ENCODE data around the gene CD99. TPM values are rescaled to one million over a fixed set of nuclear protein-coding genes. Genes with fewer than 3 reads are reported as not detected.
"Not testable (repeated sequence)": the region's sequence is repeated elsewhere in the genome, so short reads cannot be mapped to it uniquely, and the experiment has no call there.

The CD99 gene
- total RNA-seq, 2 experiments from 2014 or later, result 205 to 215 TPM

GRCh38 chrX:2755163-2755715, 64.1 kb downstream of the CD99 start:
- H3K4me1 Mint-ChIP-seq (ENCODE audit: low read depth); H3K36me3 Mint-ChIP-seq (ENCODE audit: low read depth); H3K4me3 Mint-ChIP-seq; H3K27me3 Mint-ChIP-seq (ENCODE audit: low read depth); H3K27ac Mint-ChIP-seq; intact Hi-C loops (cut with micrococcal nuclease); CTCF ChIA-PET; DNase-seq; H3K9me3 Mint-ChIP-seq: not testable (repeated sequence)

- intact Hi-C loops (cut with micrococcal nuclease), result no loop called here
- H3K4me3 Mint-ChIP-seq, result no peak overlapping the region
- H3K9me3 Mint-ChIP-seq, result no peaks in the 10 kb centered on the region
- no peak overlapping the region for H3K27ac Mint-ChIP-seq
- no peak for DNase-seq
- no peaks in the 10 kb centered on the region for H3K36me3 Mint-ChIP-seq (ENCODE audit: low read depth)
- H3K4me1 Mint-ChIP-seq (ENCODE audit: low read depth), result peaks cover 7% of the 10 kb centered on the region
- peaks cover 7% of the 10 kb centered on the region for H3K27me3 Mint-ChIP-seq (ENCODE audit: low read depth)
- CTCF ChIA-PET, result no interaction called here
These were observed 65.5 kb downstream of the CD99 start for GRCh38 chrX:2756548-2756947.

DNA sequence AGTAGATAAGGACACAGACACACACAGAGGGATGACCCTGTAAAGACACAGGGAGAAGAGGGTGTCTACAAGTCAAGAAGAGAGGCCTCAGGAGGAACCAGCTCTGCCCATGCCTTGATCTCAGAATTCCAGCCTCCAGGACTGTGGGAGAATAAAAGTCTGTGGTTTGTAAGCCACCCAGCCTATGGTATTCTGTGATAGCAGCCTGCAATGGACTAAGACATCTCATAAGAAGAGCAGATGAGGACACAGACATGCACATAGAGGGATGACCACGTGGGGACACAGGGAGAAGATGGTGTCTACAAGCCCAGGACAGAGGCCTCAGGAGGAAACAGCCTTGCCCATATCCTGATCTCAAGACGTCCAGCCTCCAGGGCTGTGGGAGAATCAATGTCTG, 70.2 kb downstream of the CD99 start:
- Mint-ChIP-seq H3K27ac (no peak overlapping the region), H3K36me3 (ENCODE audit: low read depth) (no peaks in the 10 kb centered on the region), H3K4me1 (ENCODE audit: low read depth) (peaks cover 13% of the 10 kb centered on the region), H3K27me3 (ENCODE audit: low read depth) (peaks cover 7% of the 10 kb centered on the region), H3K4me3 (no peak overlapping the region), H3K9me3 (no peaks in the 10 kb centered on the region)
- CTCF ChIA-PET, result no interaction called here
- intact Hi-C loops (cut with micrococcal nuclease), result no loop called here
- DNase-seq, result no peak

- intact Hi-C loops (cut with micrococcal nuclease); H3K27me3 Mint-ChIP-seq (ENCODE audit: low read depth); H3K36me3 Mint-ChIP-seq (ENCODE audit: low read depth); H3K4me3 Mint-ChIP-seq; DNase-seq; H3K27ac Mint-ChIP-seq; CTCF ChIA-PET; H3K4me1 Mint-ChIP-seq (ENCODE audit: low read depth); H3K9me3 Mint-ChIP-seq: not testable (repeated sequence)
These were observed 71.6 kb downstream of the CD99 start for GRCh38 chrX:2762671-2763070.

DNA sequence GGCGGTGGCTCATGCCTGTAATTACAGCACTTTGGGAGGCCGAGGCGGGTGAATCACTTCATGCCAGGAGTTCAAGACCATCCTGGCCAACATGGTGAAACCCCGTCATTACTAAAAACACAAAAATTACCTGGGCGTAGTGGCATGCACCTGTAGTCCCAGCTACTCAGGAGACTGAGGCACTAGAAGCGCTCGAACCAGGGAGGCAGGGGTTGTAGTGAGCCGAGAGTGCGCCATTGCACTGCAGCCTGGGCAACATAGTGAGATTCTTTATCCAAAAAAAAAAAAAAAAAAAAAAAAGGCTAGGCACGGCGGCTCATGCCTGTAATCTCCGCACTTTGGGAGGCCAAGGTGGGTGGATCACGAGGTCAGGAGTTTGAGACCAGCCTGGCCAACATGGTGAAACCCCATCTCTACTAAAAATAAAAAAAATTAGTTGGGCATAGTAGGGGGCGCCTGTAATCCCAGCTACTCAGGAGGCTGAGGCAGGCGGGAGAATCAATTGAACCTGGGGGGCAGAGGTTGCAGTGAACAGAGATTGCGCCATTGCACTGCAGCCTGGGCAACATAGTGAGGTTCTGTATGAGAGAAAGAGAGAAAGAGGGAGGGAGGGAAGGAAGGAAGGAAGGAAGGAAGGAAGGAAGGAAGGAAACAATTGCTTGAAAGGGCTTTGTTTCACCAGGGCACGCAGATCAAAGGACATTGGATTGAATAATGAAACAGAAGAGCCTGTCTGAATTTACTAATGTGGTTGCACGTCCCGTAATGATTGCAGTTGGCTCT, 73.9 kb downstream of the CD99 start:
- H3K9me3 Mint-ChIP-seq; H3K36me3 Mint-ChIP-seq (ENCODE audit: low read depth); H3K4me3 Mint-ChIP-seq; DNase-seq; CTCF ChIA-PET; intact Hi-C loops (cut with micrococcal nuclease); H3K27me3 Mint-ChIP-seq (ENCODE audit: low read depth); H3K4me1 Mint-ChIP-seq (ENCODE audit: low read depth); H3K27ac Mint-ChIP-seq: not testable (repeated sequence)

DNA sequence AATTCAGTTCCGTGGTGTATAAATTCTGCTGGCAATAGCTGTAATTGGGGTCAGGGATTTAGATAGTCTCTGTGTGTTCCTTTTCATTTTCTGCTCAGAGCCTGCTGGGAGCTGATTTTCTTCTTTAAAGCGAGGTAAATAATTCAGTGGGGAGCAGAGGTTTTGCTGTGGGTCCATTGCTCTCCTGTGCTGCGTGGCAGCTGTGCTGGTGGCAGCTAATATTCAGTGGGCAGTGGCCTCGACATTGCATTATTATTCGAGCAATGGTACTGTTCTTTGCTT, 74.4 kb downstream of the CD99 start:
- no peak overlapping the region for H3K27ac Mint-ChIP-seq
- H3K27me3 Mint-ChIP-seq (ENCODE audit: low read depth), result peaks cover 5% of the 10 kb centered on the region
- H3K36me3 Mint-ChIP-seq (ENCODE audit: low read depth), result no peaks in the 10 kb centered on the region
- H3K4me3 Mint-ChIP-seq, result no peak overlapping the region
- no peak for DNase-seq
- intact Hi-C loops (cut with micrococcal nuclease), result no loop called here
- peaks cover 7% of the 10 kb centered on the region for H3K4me1 Mint-ChIP-seq (ENCODE audit: low read depth)
- no peaks in the 10 kb centered on the region for H3K9me3 Mint-ChIP-seq
- CTCF ChIA-PET, result no interaction called here

DNA sequence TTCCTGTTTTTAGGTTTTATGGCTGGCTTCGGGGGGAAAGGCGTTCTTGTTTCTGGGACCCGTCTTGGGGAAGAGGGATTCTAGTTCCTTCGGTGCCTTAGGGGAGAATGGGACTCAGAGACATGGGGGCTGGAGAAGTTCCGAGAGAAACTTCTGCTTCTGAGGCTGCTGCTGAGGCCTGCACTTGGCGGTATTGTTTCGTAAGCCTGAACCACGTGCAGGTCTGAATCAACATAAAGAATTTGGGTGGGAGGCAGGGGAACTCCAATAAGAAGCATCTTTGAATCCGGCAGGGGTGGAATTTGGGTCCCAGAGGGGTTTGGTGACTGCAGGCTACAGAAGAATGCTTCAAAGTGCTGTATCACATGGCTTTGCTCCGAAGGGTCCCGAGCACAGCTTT, 75.8 kb downstream of the CD99 start:
- H3K36me3 Mint-ChIP-seq (ENCODE audit: low read depth), result peaks cover 3% of the 10 kb centered on the region
- peaks cover 7% of the 10 kb centered on the region for H3K4me1 Mint-ChIP-seq (ENCODE audit: low read depth)
- CTCF ChIA-PET, result no interaction called here
- peaks cover 9% of the 10 kb centered on the region for H3K27me3 Mint-ChIP-seq (ENCODE audit: low read depth)
- H3K27ac Mint-ChIP-seq, result no peak overlapping the region
- intact Hi-C loops (cut with micrococcal nuclease), result no loop called here
- no peak overlapping the region for H3K4me3 Mint-ChIP-seq
- H3K9me3 Mint-ChIP-seq, result no peaks in the 10 kb centered on the region
- DNase-seq, result no peak

GRCh38 chrX:2767631-2768455, 76.7 kb downstream of the CD99 start:
- Mint-ChIP-seq H3K9me3 (no peaks in the 10 kb centered on the region), H3K36me3 (ENCODE audit: low read depth) (peaks cover 3% of the 10 kb centered on the region), H3K4me1 (ENCODE audit: low read depth) (peaks cover 7% of the 10 kb centered on the region), H3K27me3 (ENCODE audit: low read depth) (peaks cover 9% of the 10 kb centered on the region), H3K4me3 (no peak overlapping the region), H3K27ac (no peak overlapping the region)
- CTCF ChIA-PET, result no interaction called here
- DNase-seq, result no peak
- intact Hi-C loops (cut with micrococcal nuclease), result no loop called here

GRCh38 chrX:2769615-2770014, 78.5 kb downstream of the CD99 start:
- H3K27me3 Mint-ChIP-seq (ENCODE audit: low read depth), result peaks cover 16% of the 10 kb centered on the region
- peaks cover 7% of the 10 kb centered on the region for H3K4me1 Mint-ChIP-seq (ENCODE audit: low read depth)
- DNase-seq, result no peak
- peaks cover 6% of the 10 kb centered on the region for H3K9me3 Mint-ChIP-seq
- CTCF ChIA-PET, result no interaction called here
- H3K27ac Mint-ChIP-seq, result no peak overlapping the region
- H3K36me3 Mint-ChIP-seq (ENCODE audit: low read depth), result peaks cover 3% of the 10 kb centered on the region
- no peak overlapping the region for H3K4me3 Mint-ChIP-seq
- intact Hi-C loops (cut with micrococcal nuclease), result no loop called here

- H3K27me3 Mint-ChIP-seq (ENCODE audit: low read depth), result peaks cover 22% of the 10 kb centered on the region
- DNase-seq; CTCF ChIA-PET; H3K4me1 Mint-ChIP-seq (ENCODE audit: low read depth); intact Hi-C loops (cut with micrococcal nuclease); H3K27ac Mint-ChIP-seq; H3K36me3 Mint-ChIP-seq (ENCODE audit: low read depth); H3K4me3 Mint-ChIP-seq; H3K9me3 Mint-ChIP-seq: not testable (repeated sequence)
These were observed 82.3 kb downstream of the CD99 start for GRCh38 chrX:2773166-2774055.

DNA sequence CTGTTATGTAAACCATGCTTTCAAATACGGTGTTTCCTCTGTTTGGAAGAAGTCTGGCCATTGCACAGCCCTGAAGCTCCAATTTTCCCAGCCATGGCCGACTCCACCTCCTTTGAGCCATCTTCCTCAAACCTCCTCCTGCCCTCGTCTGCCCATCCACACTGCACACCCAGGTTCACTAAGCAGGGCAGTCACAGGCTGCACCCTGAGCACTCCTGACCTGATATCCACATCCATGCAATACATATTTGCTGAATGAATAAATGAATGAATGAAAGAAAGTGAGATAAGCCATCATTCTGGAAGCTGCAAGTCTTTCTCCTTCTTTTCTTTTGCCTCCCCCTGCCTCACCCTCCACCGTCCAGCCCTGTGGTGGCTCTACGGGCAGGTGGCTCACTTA, 83.0 kb downstream of the CD99 start:
- H3K4me1 Mint-ChIP-seq (ENCODE audit: low read depth), result no peaks in the 10 kb centered on the region
- H3K27ac Mint-ChIP-seq, result no peak overlapping the region
- intact Hi-C loops (cut with micrococcal nuclease), result no loop called here
- H3K27me3 Mint-ChIP-seq (ENCODE audit: low read depth), result peaks cover 20% of the 10 kb centered on the region
- CTCF ChIA-PET, result no interaction called here
- peaks cover 7% of the 10 kb centered on the region for H3K9me3 Mint-ChIP-seq
- H3K36me3 Mint-ChIP-seq (ENCODE audit: low read depth), result peaks cover 3% of the 10 kb centered on the region
- DNase-seq, result no peak
- no peak overlapping the region for H3K4me3 Mint-ChIP-seq

GRCh38 chrX:2774776-2775175, 83.7 kb downstream of the CD99 start:
- H3K9me3 Mint-ChIP-seq, result peaks cover 7% of the 10 kb centered on the region
- DNase-seq, result no peak
- no peak overlapping the region for H3K4me3 Mint-ChIP-seq
- intact Hi-C loops (cut with micrococcal nuclease), result no loop called here
- CTCF ChIA-PET, result no interaction called here
- H3K27me3 Mint-ChIP-seq (ENCODE audit: low read depth), result peaks cover 18% of the 10 kb centered on the region
- peaks cover 3% of the 10 kb centered on the region for H3K36me3 Mint-ChIP-seq (ENCODE audit: low read depth)
- H3K27ac Mint-ChIP-seq, result no peak overlapping the region
- H3K4me1 Mint-ChIP-seq (ENCODE audit: low read depth), result no peaks in the 10 kb centered on the region

Measured in activated naive CD4-positive, alpha-beta T cell treated with anti-CD3 and anti-CD28 coated beads for 36 hours (primary cell).